MM.1S (cell line): ENCODE measurements around the gene ATXN7L3B.

Experiments used
- EZH2 ChIP-seq: fragments of 300-600 bp; sonication (generic); optimal IDR thresholded peaks from 2 replicates; pipeline ENCODE3; 2017; ENCODE audit warnings: low read depth, mild to moderate bottlenecking, antibody characterized with exemption, low read length, mixed read lengths
- EZH2phosphoT487 ChIP-seq: fragments of 300-600 bp; sonication (generic); IDR thresholded peaks from 2 replicates; pipeline ENCODE4 v1.6.1; 2018; ENCODE audit warnings: antibody characterized with exemption, low read length
- TF ChIP-seq, protein P1 (sequence below): fragments of 300-600 bp; sonication (generic); IDR thresholded peaks from 2 replicates; pipeline ENCODE4 v1.5.1; 2016; ENCODE audit warnings: antibody characterized with exemption, low read length, mixed read lengths

DNA sequence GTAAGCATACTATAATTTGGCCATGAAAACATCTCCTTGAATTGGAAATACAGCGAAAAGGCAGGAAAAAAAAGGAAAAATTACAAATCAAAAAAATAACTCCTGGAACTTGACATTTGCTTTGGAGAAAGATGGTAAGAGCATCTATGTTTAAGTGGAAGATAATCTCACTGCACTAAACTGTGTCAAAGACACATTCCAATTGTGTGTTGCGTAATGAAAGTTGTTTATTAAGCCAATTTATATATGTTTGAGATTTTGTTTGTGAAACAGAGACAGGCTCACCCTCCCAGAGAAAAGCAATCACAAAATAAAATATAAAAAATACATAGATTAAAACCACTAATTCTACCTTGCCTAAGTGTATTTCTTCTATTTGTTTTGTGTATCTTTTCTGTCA, 11.1 kb upstream of the ATXN7L3B start:
- TF ChIP-seq, protein P1, sequence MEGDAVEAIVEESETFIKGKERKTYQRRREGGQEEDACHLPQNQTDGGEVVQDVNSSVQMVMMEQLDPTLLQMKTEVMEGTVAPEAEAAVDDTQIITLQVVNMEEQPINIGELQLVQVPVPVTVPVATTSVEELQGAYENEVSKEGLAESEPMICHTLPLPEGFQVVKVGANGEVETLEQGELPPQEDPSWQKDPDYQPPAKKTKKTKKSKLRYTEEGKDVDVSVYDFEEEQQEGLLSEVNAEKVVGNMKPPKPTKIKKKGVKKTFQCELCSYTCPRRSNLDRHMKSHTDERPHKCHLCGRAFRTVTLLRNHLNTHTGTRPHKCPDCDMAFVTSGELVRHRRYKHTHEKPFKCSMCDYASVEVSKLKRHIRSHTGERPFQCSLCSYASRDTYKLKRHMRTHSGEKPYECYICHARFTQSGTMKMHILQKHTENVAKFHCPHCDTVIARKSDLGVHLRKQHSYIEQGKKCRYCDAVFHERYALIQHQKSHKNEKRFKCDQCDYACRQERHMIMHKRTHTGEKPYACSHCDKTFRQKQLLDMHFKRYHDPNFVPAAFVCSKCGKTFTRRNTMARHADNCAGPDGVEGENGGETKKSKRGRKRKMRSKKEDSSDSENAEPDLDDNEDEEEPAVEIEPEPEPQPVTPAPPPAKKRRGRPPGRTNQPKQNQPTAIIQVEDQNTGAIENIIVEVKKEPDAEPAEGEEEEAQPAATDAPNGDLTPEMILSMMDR = no peak
- TF ChIP-seq EZH2phosphoT487 (no peak), EZH2 (no peak)
